ENCODE results near the gene LGALS1.

Gene LGALS1

DNA sequence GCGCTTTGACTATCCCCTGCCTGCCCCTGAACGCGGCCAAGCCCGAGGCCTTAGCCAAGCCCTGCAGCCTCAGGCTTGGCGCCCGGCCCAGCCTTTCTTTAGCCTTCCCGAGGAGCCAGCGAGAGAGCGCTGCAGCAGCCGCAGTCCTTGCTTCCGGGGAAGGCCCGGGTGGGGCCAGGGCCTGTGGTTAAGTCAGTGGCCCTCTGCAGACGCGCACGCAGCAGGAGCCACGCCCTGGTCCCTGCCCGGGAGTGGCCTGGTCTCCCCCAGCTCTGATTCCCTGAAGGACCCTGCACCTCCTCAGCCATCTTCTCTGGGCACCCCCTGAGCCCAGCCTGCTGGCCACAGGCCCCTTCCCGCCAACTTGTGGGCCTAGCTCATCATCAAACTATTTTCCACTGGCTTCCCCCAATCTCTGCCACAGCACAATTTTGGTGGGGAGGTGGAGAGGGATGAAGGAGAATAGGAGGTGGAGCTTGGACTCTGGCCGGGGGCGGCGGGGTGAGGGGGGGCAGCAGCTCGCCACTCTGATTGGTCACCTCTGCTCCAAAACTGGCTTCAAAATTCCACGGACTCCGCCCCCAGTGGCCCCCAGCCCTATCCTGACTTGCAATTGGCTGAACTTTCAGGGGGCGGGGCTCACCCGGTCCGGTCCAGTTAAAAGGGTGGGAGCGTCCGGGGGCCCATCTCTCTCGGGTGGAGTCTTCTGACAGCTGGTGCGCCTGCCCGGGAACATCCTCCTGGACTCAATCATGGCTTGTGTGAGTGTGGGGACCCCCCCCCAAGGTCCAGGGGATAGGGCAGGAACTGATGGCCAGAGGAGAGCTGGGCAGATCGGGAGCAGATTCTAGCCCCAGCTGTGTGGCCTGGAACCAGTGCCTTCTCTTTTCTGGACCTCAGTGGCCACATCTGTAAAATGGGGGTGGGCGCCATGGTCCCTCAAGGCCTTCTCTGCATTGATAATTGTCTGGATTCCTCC, at the start of gene LGALS1:
LGALS1 (plus strand) TSS at position 686 of the 979 bp plus-strand sequence; CDS start at position 753, 67 bp downstream.
- no peak for TF ChIP-seq CTCF (IDR thresholded peaks at IDR 0.05; ENCODE audit: extremely low read depth, insufficient read depth, missing control alignments)
- DNase-seq (ENCODE audit: low spot score): peak; percentile 82
- in situ Hi-C loops (cut with MboI; ENCODE audit: low pct_unique_long_range_greater_than_20kb, low sequenced_read_pairs, unreplicated experiment): loop anchor here (10.0 kb wide), 1 partner anchor 50 kb away; no protein-coding TSS in a partner anchor

- no peak for DNase-seq (ENCODE audit: low spot score)
- in situ Hi-C loops (cut with MboI; ENCODE audit: low pct_unique_long_range_greater_than_20kb, low sequenced_read_pairs, unreplicated experiment): loop anchor here (10.0 kb wide), 1 partner anchor 49 kb away; the partner anchor contains the start of gene LGALS1
- no peak for TF ChIP-seq CTCF (IDR thresholded peaks at IDR 0.05; ENCODE audit: extremely low read depth, insufficient read depth, missing control alignments)
These were observed 49.7 kb upstream of the LGALS1 start for GRCh38 chr22:37625737-37626136.

DNA sequence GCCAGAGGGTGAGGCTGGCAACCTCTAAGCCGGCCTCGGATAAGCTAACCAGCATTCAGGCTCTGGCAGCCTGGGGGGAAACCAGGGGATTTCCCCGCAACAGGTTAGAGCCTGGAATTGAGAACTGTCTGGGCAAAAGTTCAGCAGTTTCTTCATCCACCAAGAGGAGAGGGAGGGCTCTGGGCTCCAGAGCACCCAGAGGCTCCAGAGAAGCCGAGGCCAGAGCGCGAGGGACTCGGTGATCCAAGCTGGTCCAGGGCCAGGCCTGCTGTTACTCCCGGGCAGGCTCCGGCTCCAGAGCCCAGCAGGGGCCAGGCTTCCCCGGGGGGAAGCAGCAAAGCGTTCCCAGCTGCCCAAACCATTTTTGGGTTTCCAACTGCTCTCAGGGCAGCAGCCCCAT, 49.3 kb upstream of the LGALS1 start:
- in situ Hi-C loops (cut with MboI; ENCODE audit: low pct_unique_long_range_greater_than_20kb, low sequenced_read_pairs, unreplicated experiment): loop anchor here (10.0 kb wide), 1 partner anchor 49 kb away; the partner anchor contains the start of gene LGALS1
- TF ChIP-seq CTCF (IDR thresholded peaks at IDR 0.05; ENCODE audit: extremely low read depth, insufficient read depth, missing control alignments): no peak
- no peak for DNase-seq (ENCODE audit: low spot score)

GRCh38 chr22:37626556-37627075, 48.8 kb upstream of the LGALS1 start:
- TF ChIP-seq CTCF (IDR thresholded peaks at IDR 0.05; ENCODE audit: extremely low read depth, insufficient read depth, missing control alignments): no peak
- DNase-seq (ENCODE audit: low spot score): no peak
- in situ Hi-C loops (cut with MboI; ENCODE audit: low pct_unique_long_range_greater_than_20kb, low sequenced_read_pairs, unreplicated experiment): loop anchor here (10.0 kb wide), 1 partner anchor 48 kb away; the partner anchor contains the start of gene LGALS1

GRCh38 chr22:37627121-37627520, 48.3 kb upstream of the LGALS1 start:
- in situ Hi-C loops (cut with MboI; ENCODE audit: low pct_unique_long_range_greater_than_20kb, low sequenced_read_pairs, unreplicated experiment): loop anchor here (10.0 kb wide), 1 partner anchor 48 kb away; the partner anchor contains the start of gene LGALS1
- no peak for DNase-seq (ENCODE audit: low spot score)
- no peak for TF ChIP-seq CTCF (IDR thresholded peaks at IDR 0.05; ENCODE audit: extremely low read depth, insufficient read depth, missing control alignments)

DNA sequence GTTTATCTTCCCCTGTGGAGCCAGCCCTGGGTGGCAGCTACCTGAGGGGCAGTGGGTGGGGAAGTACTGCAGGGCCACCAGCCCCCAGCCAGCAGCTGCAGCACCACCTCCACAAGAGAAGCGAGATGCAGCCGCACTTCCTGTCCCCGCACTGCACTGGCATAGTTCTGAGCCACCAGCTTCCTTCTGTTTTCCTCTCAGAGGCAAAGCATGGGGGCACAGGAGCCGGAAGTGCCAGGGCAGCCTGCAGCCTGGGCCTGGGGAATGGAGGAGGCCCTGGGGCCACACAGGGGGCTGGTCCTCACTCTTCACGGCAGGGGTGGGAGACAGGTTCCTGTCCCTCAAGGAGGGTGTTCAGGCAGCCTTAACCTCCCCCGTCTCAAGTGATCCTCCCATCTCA, 47.9 kb upstream of the LGALS1 start:
- in situ Hi-C loops (cut with MboI; ENCODE audit: low pct_unique_long_range_greater_than_20kb, low sequenced_read_pairs, unreplicated experiment): loop anchor here (10.0 kb wide), 1 partner anchor 47 kb away; the partner anchor contains the start of gene LGALS1
- no peak for TF ChIP-seq CTCF (IDR thresholded peaks at IDR 0.05; ENCODE audit: extremely low read depth, insufficient read depth, missing control alignments)
- DNase-seq (ENCODE audit: low spot score): no peak
